GM18907 (cell line): ENCODE data around the gene WNT9A.

Experiments
- ATAC-seq: cut with Tn5 transposase; IDR thresholded peaks from one replicate; pipeline ENCODE4 v1.9.1; 2021; ENCODE audit warnings: mild to moderate bottlenecking, moderate library complexity; ENCODE audit not compliant: unreplicated experiment

Gene WNT9A

DNA sequence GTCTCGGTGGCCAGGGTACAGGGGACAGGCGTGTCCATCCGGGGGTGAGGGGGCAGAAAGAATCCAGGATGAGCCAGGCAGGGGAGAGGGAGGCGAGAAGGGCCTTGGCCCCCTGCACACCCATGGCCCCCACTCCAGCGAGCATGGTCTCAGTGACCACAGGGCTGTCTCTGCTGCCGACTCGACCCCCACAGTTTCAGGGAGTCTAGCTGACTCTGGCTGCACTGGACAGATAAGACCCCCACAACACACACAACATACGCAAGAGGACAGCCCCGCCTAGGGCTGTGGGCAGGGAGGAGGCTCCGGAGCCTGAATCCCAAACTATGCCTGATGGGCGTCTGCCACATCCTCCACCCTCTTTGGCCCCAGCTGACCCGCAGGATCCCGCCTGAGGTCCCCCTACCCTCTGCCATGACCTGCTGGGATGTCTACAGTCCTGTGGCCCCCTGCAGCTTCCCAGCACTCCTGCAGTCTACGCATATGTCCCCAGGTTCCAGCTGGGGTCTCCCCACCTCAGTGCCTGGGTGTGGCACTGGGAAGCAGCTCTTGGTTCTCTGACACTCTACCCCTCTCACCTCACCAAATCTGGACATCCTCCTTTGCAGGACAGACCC, 22.0 kb downstream of the WNT9A start:
- ATAC-seq: no peak

- ATAC-seq: no peak
Observed at GRCh38 chr1:227924833-227925574, 22.7 kb downstream of the WNT9A start.

DNA sequence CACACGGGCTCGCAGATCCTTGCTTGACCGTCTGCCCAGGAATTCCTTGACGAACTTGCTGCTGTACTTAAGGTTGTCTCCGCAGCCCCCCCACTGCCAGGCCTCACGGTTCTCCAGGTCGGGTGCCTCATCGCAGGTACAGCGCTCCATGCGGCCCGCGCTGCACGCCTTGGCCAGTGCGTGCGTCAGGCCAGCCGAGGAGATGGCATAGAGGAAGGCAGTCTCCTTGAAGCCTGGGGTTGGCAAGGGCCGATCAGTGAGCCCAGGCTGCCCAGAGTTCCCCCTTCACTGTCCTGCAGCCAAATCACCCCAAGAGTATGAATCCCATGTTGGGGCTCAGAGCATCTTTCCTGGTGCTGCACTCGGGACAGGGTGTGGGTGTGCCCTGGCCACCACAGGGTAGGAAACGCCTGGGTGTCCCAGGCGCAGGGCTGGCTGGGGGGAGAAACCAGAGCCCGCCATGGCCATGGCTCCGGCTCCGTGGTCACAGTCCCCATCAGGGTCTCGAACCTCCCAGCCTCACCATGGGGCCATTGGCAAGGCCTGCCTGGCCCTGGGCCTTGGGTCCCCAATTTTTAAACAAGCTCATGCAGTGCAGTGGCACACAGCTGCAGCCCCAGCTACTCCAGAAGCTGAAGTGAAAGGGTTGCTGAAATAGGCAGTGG, 23.4 kb downstream of the WNT9A start:
- no peak for ATAC-seq

GRCh38 chr1:227923353-227924167, 24.2 kb downstream of the WNT9A start:
- no peak for ATAC-seq

DNA sequence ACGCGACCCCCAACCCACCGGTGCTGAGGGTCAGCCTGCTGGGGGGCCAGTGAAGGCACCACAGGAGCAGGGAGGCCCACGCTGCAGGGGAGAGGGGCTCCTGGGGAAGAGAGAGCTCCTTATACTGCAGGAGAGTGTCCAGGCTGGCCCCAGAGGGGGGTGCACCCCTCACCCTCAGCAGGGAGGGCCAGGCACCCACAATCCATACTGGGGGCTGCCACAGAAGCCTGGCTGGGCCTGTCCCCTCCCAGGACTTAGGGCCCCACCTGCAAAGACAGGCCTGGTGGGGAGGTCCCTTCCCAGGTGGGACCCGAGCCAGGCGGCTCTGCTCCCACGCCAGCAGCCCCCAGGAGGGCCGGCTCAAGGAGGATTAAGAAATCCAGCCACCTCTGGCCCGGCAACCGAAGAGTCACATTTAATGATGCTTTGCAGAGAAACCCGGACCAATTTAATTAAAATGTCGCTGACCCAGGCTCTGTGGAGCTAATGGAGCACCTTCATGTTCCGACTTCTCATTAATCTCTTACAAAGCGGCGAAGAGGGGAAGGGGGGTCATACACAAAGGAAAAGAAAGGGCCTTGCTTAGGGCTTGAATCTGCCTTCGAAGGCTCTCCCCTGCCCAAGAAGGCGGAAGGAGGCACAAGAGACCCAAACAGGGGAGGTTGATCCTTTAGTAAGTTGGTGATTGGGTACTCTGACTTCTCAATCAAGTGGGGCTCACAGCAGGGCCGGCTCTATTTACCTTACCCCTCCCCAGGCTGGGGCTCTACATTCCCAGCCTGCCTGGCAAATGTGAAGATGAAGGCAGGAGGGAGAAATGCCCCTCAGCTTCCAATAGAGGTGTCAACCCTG, 25.0 kb downstream of the WNT9A start:
- no peak for ATAC-seq

- no peak for ATAC-seq
Observed at GRCh38 chr1:227921461-227922185, 26.1 kb downstream of the WNT9A start.

DNA sequence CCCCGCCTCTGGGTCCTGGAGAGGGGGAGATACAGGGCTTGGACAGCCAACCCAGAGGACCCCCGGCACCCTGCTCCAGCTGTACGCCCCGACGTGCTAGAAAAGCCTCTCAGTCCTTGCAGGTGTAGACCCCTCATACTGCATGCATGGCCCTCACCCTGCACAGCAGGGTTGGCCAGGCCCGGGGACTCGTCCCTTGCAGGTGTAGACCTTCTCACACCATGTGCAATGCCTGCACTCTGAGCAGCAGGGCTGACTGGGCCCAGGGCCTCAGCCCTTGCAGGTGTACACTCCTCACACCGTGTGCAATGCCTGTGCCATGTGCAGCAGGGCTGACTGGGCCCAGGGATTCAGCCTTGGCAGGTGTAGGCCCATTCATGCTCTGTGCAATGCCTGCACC, 26.8 kb downstream of the WNT9A start:
- no peak for ATAC-seq

DNA sequence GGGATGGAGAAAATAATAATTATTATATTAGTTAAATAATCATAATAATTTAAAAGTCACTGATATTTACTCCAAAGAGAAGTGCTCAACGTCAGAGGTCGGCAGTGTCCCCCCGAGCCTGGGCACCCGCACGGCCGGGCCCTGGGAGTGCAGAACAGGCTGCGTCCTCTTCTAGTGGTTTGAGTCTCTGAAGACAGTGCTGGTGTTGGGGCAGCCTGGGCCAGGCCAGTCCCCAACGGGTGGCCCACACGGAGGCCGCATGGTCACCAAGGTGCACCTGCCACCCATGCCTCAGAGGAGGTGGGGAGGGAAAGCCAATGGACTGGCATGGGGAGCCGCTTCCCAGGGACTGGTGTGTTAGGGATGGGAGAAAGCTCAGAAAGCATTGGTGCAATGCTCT, 27.3 kb downstream of the WNT9A start:
- no peak for ATAC-seq

GRCh38 chr1:227919906-227920305, 27.8 kb downstream of the WNT9A start:
- ATAC-seq: no peak

DNA sequence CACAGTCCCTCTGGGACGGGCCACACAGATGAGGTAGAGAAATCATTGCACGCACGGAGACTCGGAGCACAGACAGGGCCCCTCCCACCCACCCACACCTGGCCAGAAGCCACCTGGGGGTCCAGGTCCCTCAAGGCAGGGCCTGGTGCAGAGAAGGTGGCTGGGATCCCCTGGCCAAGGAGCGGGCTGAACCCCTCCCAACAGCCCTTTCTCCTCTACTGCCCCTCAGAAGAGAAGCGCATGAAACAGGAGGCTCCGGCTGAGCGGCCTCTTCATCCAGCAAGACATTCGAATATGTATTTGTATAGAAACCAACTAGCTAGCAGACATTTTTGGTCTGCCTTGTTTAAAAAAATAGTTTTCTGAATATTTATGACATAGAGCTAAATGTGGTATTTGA, 29.0 kb downstream of the WNT9A start:
- no peak for ATAC-seq

DNA sequence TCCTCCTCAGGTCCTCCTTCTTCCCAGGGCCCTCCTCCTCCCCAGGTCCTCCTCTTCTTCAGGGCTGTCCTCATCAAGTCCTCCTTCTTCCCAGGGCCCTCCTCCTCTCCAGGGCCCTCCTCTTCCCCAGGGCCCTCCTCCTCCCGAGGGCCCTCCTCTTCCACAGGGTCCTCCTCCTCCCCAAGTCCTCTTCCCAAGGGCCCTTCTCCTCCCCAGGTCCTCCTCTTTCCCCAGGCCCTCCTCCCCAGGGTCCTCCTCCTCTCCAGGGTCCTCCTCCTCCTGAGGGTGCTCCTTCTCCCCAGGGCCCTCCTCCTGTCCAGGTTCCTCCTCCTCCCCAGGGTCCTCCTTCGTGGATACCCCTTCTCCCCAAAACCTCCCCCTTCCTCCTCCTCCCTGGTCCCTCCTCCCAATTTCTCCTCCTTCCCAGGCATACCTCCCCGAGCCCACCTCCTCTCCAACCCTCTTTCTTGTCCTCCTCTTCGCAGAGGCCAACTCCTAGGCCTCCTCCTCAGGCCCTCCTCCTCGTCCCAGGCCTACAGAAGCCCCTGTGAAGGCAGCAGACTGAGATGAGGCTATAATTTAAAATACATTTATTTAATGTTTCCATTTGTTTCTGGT, 29.5 kb downstream of the WNT9A start:
- ATAC-seq: no peak

GRCh38 chr1:227917081-227917950, 30.4 kb downstream of the WNT9A start:
- ATAC-seq: no peak

DNA sequence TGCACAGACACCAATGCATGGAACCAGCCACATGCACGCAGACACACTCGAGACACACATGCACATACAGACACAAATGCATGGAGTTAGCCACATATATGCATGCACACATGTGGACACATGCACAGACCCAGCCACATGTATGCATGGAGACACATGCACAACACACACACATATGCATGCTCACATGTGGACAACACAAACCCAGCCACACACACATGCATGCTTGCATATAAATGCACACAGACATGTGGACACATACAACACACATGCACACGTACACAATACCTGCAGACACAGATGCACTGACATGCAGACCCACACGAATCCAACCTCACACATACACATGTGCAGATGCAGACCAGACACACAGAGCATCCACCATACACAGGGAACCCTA, 31.1 kb downstream of the WNT9A start:
- ATAC-seq: no peak

GRCh38 chr1:227915564-227916553, 31.9 kb downstream of the WNT9A start:
- ATAC-seq: no peak

DNA sequence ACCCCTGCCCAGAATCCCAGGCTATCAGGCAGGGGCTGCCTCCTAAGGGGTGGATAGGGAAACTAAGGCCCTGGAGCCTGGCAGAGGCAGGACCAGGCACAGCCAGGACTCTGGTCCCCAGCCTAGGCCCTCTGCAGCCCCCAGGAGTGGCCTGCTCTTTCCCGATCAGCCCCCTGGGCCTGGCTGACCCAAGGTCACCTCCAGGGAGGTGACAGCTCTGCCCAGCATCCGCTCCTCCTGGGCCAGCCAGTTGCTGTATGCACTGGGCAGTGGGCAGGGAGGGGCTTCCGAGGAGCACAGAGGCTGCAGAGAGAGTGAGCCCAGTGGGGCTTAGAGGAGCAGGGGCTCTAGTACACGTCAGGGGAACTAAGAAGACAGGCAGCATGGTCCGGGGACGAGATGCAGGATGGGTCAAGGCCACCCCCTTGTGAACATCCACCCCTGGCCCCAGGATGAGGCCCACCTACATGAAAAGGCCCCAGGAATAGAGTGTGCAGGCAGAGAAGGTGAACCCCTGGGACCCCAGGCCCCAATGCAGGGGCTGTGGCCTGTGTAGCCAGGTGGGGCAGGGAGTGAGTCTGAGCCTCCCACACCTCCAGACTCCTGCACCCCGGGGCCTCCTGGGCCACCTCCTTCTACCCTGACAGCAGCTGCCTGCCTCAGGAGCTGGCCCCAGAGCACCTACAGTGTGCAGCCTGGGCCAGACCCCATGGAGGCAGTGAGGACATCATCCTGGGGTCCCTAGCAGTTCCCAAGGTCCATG, 32.8 kb downstream of the WNT9A start:
- no peak for ATAC-seq
